Measurements from ENCODE around the gene IFRD2.

- TF ChIP-seq CTCF (conservative IDR thresholded peaks at IDR 0.05 in 1 of 2, IDR thresholded peaks at IDR 0.05 in 1 of 2; ENCODE audit: extremely low read depth in 1 of 2, insufficient read depth in 1 of 2, low read depth in 1 of 2, low read length in 2 of 2) (no peak), EZH2 (IDR thresholded peaks at IDR 0.05; ENCODE audit: borderline replicate concordance, low read length) (no peak)
Observed at GRCh38 chr3:50333744-50334328, 41.6 kb upstream of the IFRD2 start.
